Rectal smooth muscle tissue (tissue), 1 donor: Measurements from ENCODE around the gene SLC39A13.

Source experiments
- H3K27ac ChIP-seq: one replicate; pipeline ENCODE4 v1.7.0; 2013; ENCODE audit warnings: low read depth, low read length, inconsistent platforms
- H3K27me3 ChIP-seq: one replicate; pipeline ENCODE4 v1.7.0; 2013; ENCODE audit warnings: low read length; ENCODE audit not compliant: control insufficient read depth, insufficient read depth
- H3K36me3 ChIP-seq: one replicate; pipeline ENCODE4 v1.7.0; 2013; ENCODE audit warnings: low read length; ENCODE audit not compliant: control insufficient read depth, insufficient read depth
- H3K4me1 ChIP-seq: one replicate; pipeline ENCODE4 v1.7.0; 2013; ENCODE audit warnings: low read length; ENCODE audit not compliant: control insufficient read depth, insufficient read depth
- H3K4me3 ChIP-seq: one replicate; pipeline ENCODE4 v1.7.0; 2013; ENCODE audit warnings: low read length
- H3K9ac ChIP-seq: one replicate; pipeline ENCODE4 v1.7.0; 2013; ENCODE audit warnings: low read length

SLC39A13 gene

GRCh38 chr11:47426062-47426956 lies 17.9 kb downstream of the SLC39A13 start, which contains the start of gene PSMC3:
Gene PSMC3, minus strand, starts transcription at chr11:47426439. Its CDS starts 160 bp downstream, at chr11:47426279.
- Histone ChIP-seq H3K4me3 (peak within 1 kb of the TSS; percentile 97), H3K4me1 (peaks cover 11% of the 10 kb centered on the region), H3K9ac (peak within 1 kb of the TSS; percentile 93), H3K27me3 (no peaks in the 10 kb centered on the region), H3K36me3 (peaks cover 21% of the 10 kb centered on the region), H3K27ac (peak within 1 kb of the TSS; percentile 95)

DNA sequence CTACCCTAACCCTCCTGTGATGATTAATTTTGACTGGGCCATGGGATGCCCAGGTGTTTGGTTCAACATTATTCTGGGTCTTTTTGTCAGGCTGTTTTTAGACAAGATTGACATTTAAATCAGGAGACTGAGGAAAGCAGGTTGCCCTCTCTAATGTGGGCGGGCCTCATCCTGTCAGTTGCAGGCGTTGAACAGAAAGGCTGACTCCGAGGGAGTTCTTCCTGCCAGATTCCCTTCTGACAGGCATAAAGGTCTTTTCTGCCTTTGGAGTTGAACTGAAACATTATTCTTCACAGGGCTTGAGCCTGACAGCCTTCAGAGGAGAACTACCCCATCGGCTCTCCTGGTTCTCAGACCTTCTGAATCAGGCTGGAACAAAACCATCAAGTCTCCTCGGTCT lies 22.1 kb downstream of the SLC39A13 start:
- Histone ChIP-seq H3K27ac (no peak overlapping the region), H3K4me1 (no peaks in the 10 kb centered on the region), H3K36me3 (no peaks in the 10 kb centered on the region), H3K4me3 (no peak overlapping the region), H3K9ac (no peak overlapping the region), H3K27me3 (no peaks in the 10 kb centered on the region)

GRCh38 chr11:47431356-47432083 lies 23.1 kb downstream of the SLC39A13 start:
- Histone ChIP-seq H3K27me3 (no peaks in the 10 kb centered on the region), H3K9ac (no peak overlapping the region), H3K36me3 (no peaks in the 10 kb centered on the region), H3K27ac (no peak overlapping the region), H3K4me1 (no peaks in the 10 kb centered on the region), H3K4me3 (no peak overlapping the region)

DNA sequence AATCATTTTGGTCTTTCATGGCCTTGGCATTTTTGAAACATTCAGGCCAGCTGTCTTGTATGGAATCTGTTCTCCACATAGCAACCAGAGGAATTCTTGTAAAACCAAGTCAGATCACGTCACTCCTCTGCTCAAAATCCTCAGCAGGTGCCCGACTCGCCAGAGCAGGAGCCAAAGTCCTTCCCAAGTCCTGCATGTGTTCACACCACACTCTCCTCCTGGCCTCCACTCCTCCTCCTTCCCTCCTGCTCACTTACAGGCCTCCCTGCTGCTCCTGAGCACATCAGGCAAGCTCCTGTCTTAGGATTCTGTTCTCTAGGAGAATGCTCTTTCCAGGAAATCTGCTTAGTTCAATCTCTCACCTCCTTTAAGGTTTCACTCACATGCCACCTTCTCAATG lies 24.8 kb downstream of the SLC39A13 start:
- H3K9ac ChIP-seq: no peak overlapping the region
- no peaks in the 10 kb centered on the region for H3K4me1 ChIP-seq
- no peak overlapping the region for H3K4me3 ChIP-seq
- no peaks in the 10 kb centered on the region for H3K27me3 ChIP-seq
- H3K27ac ChIP-seq: no peak overlapping the region
- H3K36me3 ChIP-seq: no peaks in the 10 kb centered on the region

DNA sequence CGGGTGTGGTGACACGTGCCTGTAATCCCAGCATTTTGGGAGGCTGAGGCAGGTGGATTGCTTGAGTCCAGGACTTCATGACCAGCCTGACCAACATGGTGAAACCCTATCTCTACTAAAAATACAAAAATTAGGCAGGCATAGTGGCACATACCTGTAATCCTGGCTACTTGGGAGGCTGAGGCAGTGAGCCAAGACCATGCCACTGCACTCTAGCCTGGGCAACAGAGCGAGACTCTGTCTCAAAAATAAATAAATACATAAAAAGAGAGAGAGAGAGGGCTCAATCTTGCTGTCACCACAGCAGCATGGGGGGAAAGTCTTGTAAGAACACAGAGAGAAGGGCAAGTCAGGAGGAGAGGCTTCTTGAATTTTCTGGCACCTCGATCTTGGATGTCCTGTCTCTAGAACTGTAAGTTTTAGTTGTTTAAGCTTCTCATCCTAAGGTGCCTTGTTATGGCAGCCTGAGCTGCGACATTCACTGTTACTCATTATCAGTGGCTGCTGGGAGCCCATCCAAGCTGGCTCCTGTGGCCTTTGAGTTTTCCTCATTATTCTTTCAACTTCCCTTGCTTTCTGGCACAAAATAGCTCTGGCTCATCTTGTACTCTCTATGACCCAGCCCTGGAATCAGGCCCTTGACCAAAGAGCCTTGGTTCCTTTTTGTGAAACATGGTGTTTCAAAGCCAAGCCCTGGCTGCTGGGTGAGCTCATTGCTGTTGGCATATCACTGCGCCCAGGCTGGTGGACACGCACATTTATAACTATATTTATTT lies 25.8 kb downstream of the SLC39A13 start:
- no peak overlapping the region for H3K9ac ChIP-seq
- no peaks in the 10 kb centered on the region for H3K36me3 ChIP-seq
- H3K4me1 ChIP-seq: no peaks in the 10 kb centered on the region
- H3K27ac ChIP-seq: no peak overlapping the region
- no peak overlapping the region for H3K4me3 ChIP-seq
- no peaks in the 10 kb centered on the region for H3K27me3 ChIP-seq

DNA sequence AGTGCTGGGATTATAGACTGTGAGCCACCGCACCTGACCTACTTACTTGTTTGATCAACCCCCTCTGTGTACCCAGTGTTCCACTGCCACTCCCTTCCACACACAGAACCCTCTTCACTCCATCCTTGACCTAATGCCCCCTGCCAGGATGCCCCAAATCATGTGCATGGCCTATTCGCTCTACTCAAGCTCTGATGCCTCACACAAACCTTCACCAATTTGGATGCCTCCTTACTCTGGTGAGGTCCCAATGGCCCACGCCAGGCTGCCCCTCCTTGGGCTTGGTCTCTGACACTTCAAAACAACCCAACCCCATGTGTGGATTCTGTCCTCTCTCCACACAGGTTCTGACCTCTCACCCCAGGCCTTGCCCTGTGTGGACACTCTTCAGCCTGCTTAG lies 27.3 kb downstream of the SLC39A13 start:
- no peak overlapping the region for H3K4me3 ChIP-seq
- H3K36me3 ChIP-seq: no peaks in the 10 kb centered on the region
- no peaks in the 10 kb centered on the region for H3K4me1 ChIP-seq
- H3K27ac ChIP-seq: no peak overlapping the region
- no peaks in the 10 kb centered on the region for H3K27me3 ChIP-seq
- no peak overlapping the region for H3K9ac ChIP-seq

GRCh38 chr11:47436726-47437125 lies 28.3 kb downstream of the SLC39A13 start:
- Histone ChIP-seq H3K4me3 (no peak overlapping the region), H3K27ac (no peak overlapping the region), H3K27me3 (no peaks in the 10 kb centered on the region), H3K4me1 (no peaks in the 10 kb centered on the region), H3K36me3 (no peaks in the 10 kb centered on the region), H3K9ac (no peak overlapping the region)

DNA sequence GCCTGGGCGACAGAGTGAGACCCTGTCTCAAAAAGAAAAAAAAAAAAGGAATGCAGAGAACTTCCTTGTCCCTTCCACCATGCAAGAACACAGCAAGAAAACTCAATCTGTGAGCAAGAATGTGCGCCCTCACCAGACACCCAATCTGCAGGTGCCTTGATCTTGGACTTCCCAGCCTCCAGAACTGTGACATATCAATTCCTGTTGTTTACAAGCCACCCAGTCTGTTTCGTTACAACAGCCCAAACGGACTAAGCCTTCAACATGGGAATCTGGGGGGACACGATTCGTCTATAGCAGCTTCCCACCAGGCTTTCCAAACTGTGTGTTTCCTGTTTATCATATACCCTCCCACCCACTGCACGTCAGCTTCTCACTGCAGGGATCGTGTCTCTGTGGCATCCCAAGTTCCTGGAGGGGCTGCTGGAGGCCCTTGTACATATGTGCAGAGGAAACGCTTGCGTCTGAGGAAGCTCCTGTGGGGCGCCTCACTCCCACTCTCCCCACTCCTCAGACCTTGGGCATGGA lies 28.9 kb downstream of the SLC39A13 start:
- Histone ChIP-seq H3K27me3 (no peaks in the 10 kb centered on the region), H3K4me1 (no peaks in the 10 kb centered on the region), H3K27ac (no peak overlapping the region), H3K36me3 (no peaks in the 10 kb centered on the region), H3K4me3 (no peak overlapping the region), H3K9ac (no peak overlapping the region)

DNA sequence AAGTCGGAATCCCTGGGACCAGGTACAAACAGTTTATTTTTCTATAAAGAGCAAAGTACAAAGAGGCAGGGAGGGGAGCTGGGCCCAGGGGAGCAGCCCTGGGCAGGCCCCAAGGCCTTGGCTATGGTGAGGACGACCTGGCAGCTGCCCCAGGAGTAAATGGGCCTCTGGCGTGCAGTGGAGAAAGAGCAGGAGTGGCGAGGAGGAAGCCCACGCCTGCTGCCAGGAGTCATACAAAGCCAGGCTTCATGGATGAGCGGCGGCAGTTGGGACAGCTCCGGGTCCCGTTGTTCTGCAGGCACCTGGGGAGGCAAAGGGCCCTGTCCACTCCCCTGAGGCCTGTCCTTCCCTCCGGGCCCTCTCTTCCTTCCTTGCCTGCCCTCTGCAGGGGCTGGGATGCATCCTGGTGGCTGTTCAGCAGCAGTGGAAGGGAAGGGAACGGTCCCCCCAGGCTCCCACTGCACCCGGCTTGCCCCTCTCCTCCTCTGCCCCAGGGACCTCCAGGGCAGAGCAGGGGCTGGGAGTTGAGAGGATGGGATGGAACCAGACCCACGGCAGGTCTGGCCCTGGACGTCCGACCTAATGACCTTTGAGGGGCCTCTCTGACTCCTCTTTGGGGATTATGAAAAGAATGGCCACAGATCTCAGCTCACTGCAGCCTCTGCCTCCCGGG lies 29.5 kb downstream of the SLC39A13 start:
- H3K9ac ChIP-seq: no peak overlapping the region
- no peaks in the 10 kb centered on the region for H3K36me3 ChIP-seq
- H3K4me1 ChIP-seq: no peaks in the 10 kb centered on the region
- no peaks in the 10 kb centered on the region for H3K27me3 ChIP-seq
- H3K4me3 ChIP-seq: no peak overlapping the region
- no peak overlapping the region for H3K27ac ChIP-seq

DNA sequence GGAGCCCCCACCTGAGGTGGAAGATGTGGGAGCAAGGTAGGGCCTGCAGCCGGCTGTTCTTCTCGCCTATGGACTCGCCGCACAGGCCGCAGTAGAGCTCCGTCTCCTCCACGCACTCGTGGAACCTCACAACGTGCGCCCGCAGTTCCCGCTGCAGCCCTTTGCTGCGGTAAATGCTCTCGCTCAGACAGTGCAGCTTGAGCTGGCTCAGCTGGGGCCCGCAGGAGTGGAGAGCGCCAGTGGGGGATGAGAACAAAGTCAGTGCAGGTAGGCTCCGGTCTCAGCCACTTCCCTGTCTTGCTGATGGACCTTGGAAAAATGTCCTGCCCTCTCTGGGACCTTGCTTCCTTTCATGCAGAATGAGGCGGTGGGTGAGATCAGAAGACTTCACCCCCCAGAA lies 30.3 kb downstream of the SLC39A13 start:
- no peak overlapping the region for H3K4me3 ChIP-seq
- no peak overlapping the region for H3K9ac ChIP-seq
- no peaks in the 10 kb centered on the region for H3K36me3 ChIP-seq
- no peaks in the 10 kb centered on the region for H3K27me3 ChIP-seq
- H3K4me1 ChIP-seq: no peaks in the 10 kb centered on the region
- H3K27ac ChIP-seq: no peak overlapping the region

DNA sequence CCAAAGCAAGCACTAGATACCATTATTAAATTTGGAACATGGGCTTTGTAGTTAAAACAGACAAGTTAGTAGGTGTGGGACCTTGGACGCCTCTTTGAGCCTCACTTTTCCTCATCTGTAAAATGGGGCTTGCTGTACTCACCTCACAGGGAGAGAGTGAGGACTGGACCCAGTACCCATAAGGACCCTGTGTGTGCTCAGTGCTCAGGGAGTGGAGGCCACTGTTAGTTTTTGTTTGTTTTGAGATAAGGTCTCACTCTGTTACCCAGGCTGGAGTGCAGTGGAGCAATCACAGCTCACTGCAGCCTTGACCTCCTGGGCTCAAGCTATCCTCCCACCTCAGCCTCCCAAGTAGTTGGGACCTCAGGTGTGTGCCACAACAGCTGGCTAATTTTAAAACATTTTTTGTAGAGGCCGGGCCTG lies 31.7 kb downstream of the SLC39A13 start:
- Histone ChIP-seq H3K9ac (no peak overlapping the region), H3K27me3 (no peaks in the 10 kb centered on the region)

More for the DNA sequence above, 31.7 kb downstream of the SLC39A13 start:
- Histone ChIP-seq H3K4me1 (no peaks in the 10 kb centered on the region), H3K4me3 (no peak overlapping the region), H3K27ac (no peak overlapping the region), H3K36me3 (no peaks in the 10 kb centered on the region)
